Right lung (tissue), 5 donors: ENCODE measurements around the gene EMID1. TPM values are rescaled to one million over a fixed set of nuclear protein-coding genes. Genes with fewer than 3 reads are reported as not detected.
"Not testable (repeated sequence)": the region's sequence is repeated elsewhere in the genome, so short reads cannot be mapped to it uniquely, and the experiment has no call there.

Experiments used
- DNase-seq, 2 donors: peaks; one replicate each; pipeline ENCODE4 v3.0.0-alpha.2; 2013
- polyA plus RNA-seq, 5 donors: library from polyadenylated mRNA; unstranded; fragments of 120-200 nt; gene quantifications; one replicate each; pipeline versions ENCODE4 v1.2.1 to v1.2.3, GENCODE V29; 2013; ENCODE audit warnings: inconsistent platforms in 1 of 5, low replicate concordance in 1 of 5; ENCODE audit not compliant: insufficient read length in 5 of 5, insufficient read depth in 1 of 5

EMID1 gene
- polyA plus RNA-seq, 5 donors: 66.2 to 124 (median 89.7) TPM

GRCh38 chr22:29208502-29208862 is 2.8 kb downstream of the EMID1 start:
- DNase-seq: no peak

GRCh38 chr22:29208879-29209623 is 3.4 kb downstream of the EMID1 start:
- DNase-seq: peak; percentile 56 to 66

GRCh38 chr22:29209624-29209929 is 3.9 kb downstream of the EMID1 start:
- no peak for DNase-seq

GRCh38 chr22:29211066-29211465 is 5.4 kb downstream of the EMID1 start:
- no peak for DNase-seq

GRCh38 chr22:29211466-29211865 is 5.8 kb downstream of the EMID1 start:
- no peak for DNase-seq

- DNase-seq: no peak
These were observed 7.0 kb downstream of the EMID1 start for GRCh38 chr22:29212743-29213142.

GRCh38 chr22:29213493-29213892 is 7.8 kb downstream of the EMID1 start:
- no peak for DNase-seq

GRCh38 chr22:29214232-29214631 is 8.5 kb downstream of the EMID1 start:
- no peak for DNase-seq

- no peak for DNase-seq
These were observed 9.5 kb downstream of the EMID1 start for GRCh38 chr22:29215012-29215860.

GRCh38 chr22:29216011-29216872 is 10.5 kb downstream of the EMID1 start:
- DNase-seq: no peak

GRCh38 chr22:29216873-29217666 is 11.4 kb downstream of the EMID1 start:
- DNase-seq: no peak

GRCh38 chr22:29217827-29218757 is 12.4 kb downstream of the EMID1 start:
- no peak for DNase-seq

- no peak for DNase-seq
These were observed 13.2 kb downstream of the EMID1 start for GRCh38 chr22:29218758-29219408.

- not testable (repeated sequence) for DNase-seq
These were observed 13.7 kb downstream of the EMID1 start for GRCh38 chr22:29219409-29219782.

GRCh38 chr22:29219881-29220670 is 14.4 kb downstream of the EMID1 start:
- no peak for DNase-seq

GRCh38 chr22:29224121-29224858 is 18.6 kb downstream of the EMID1 start:
- DNase-seq: peak; percentile 78 to 80

GRCh38 chr22:29224859-29225410 is 19.2 kb downstream of the EMID1 start:
- DNase-seq: no peak
